SKM-1 (cell line): ENCODE results near the gene FAU.

Experiments used
- DNase-seq: peaks from one replicate; lab custom pipeline; 2025; ENCODE audit not compliant: unreplicated experiment; lab: John Stamatoyannopoulos, UW

The FAU gene

DNA sequence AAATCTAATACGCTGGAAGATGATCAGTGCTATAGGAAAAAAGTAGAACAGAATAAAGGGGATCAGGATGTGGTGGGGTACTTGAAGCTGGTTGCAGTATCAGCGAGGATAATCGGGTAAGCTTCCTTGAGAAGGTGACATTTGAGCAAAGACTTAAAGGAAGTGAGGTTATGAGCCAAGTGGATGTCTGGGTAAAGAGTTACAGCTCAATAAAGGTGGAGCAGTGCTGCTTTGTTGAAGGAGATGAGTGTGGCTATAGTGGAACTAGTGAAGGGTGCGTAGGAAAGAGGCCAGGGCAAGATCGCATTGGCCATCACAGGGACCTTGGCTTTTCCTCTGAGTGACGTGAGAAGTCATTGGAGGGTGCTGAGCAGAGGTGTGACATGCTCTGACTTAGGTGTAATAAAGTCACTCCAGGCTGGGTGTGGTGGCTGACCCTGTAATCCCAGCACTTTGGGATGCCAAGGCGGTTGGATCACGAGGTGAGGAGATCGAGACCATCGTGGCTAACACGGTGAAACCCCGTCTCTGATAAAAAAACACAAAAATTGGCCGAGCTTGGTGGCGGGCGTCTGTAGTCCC lies 14.7 kb upstream of the FAU start:
- DNase-seq, result no peak

DNA sequence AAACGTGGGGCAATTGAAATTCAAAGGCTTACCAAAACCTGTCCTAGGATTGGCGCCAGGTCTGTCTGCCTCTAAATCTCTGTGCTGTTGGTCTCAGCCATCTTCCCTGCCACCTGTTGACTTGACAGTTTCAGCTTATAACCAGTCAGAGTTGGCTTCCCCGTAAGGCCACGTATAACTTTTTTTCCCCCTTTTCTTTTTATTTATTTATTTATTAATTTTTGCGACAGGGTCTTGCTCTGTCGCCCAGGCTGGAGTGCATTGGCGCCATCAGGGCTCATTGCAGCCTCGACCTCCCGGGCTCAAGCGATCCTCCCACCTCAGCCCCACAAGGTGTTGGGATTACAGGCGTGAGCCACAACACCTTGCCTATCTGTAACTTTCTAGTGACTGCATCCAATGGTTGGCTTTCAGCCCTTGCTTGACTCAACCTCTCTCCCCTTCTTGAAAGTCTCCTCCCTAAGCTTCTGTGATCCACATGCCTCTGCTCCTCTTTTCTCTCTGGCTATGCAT lies 13.8 kb upstream of the FAU start:
- DNase-seq, result no peak

DNA sequence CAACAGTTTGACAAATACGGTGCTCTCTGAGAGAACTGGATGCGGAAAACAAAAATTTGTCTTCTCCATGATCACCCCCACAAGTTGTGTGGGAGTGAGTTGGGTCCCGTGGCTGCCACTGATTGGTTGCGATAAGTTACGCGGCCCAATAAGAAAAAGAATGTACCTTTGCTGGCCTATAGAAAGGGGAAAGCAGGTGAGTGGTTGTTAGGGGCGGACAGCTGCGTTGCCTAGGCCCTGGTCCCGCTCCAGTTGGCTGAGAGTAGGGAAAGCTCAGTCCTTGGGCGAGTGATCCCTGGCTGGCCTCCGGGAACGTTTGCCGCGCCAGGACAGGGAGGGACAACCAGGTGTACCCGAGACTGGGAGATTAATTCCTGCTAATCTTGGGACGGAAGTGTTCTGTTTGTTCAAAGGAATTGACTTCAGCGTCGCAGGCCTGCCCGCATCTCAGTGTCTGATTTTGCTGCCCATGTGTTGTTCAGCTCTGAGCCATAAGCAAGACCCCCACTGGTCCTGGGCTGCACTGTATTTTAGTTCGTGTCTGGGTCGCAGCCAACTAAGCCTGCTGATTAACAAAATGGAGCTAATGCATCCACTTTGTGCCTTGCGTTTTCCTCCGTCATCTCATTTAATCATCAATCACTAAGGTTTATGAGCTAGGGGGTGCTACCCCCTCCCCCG lies 13.2 kb upstream of the FAU start:
- peak; percentile 97 for DNase-seq

DNA sequence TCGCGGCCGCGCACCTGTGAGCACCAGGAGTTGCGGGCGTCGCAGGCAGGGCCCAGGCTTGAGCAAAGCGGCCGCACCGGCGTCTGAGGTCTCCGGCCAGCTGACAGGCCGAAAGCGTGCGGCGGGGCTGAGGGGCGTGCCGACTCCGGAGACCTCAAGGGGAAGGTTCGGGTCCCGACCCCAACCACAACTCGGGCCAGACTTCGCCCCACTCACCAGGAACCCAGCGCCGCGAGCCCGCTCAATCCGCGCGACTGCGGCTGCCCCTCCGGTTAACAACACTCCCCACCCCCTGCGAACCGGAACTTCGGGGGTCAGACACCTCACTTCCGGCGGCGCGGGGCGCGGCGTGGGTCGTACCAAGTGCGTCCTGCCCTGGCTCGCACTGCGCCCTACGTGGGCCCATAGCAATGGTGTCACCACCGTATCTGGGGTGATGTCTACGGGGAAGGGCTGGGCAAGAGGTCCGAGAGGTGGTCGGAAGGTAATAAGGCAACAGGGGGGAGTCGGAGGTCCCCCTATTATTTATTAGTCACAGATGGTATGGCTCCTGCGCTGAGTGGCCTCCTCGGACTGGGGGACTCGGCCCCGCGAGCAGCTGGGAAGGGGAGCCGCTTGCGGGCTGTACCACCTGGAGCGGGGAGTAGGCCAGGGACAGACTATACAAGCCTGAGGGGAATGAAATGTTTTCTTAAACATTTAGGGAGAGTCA lies 12.5 kb upstream of the FAU start, which contains the start of gene SYVN1:
TSS of gene SYVN1 (minus strand) at position 280 of the 712 bp plus-strand sequence. CDS start 918 bp downstream, outside the sequence.
- DNase-seq, result peak; percentile 86

DNA sequence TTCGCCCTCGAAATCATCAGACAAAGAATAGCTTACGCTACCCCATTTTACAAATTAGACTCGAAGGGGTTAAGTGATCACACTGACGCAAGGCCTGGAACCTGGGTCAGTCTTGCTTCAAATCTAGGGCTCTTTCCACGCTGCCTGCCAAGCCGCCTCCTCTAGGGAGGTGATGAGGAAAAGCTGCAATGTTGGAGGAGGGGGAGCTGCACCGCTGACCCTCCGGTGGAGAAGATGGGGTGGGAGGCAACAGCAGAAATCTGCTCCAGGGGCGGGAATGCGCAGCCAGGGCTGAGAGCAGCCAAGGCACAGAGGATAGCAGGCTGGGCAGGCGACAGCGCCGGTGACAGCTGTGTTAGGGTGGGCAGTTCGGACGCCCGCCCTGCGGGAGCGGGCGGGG lies 11.8 kb upstream of the FAU start:
- DNase-seq, result no peak

DNA sequence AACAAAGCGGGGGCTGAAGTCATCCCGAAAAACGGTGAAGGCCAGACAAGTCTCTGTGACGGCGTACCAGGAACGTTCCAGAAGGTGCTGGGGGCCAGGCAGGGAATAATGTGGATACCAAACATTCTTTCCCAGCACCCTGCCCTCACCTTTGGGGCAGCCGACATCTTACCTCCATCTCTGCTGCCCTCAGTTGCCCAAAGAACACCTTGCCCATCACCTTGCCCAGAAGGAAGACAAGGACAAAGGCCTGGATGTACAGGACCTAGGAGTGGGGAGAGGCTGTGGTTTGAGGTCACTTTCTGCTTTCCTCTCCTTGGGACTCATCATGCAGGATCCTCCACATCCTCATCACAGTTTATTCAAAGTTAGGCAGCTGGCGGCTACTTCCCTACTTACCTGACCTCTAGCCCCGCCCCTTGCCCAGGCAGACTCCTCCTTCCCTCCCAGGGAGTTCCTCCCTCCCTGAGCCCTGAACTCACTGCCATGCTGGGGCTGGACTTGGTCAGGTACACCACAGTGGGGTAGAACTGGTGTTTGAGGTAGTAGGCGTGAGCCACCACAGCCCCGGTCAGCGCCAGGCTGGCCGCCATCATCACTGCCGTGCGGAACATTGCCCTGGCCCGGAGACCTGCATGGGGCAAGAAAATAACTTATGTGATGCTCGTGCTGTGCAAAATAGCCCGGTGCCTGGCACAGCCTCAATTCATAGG lies 11.2 kb upstream of the FAU start:
- peak; percentile 41 for DNase-seq

DNA sequence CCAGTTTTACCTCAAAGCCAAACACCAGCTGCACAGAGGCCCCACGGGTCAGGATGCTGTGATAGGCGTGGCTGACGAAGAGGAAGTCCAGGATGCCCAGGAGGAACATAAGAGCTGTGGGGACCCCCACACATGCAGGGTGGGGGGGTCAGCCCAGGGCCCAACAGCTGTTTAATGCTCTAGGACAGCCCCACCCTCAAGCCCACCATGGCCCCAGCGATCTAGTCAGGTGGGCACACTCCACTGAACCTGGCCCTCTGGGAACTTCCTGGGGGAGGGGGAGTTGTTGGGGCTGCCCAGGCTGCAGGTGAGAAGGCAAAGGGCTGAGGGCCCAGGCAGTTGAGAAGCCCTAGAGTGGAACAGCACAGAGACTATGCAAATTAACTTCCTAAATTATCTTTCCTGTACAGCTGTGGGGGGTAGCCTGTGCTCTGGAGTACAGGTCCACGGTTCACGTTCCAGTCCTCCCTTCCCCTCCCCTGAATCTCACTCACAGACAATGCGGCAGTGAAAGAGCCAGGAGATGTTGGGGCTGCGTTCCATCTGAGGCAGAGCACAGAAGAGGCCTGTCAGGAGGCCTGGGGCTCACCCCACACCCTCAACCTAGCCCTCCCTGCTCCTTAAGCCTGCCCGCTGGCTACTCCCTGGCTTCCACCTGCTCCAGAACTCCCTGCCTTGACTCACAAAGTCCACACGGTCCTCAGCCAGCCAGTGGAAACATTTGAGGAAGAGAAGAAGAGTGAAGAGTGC lies 10.5 kb upstream of the FAU start:
- no peak for DNase-seq

DNA sequence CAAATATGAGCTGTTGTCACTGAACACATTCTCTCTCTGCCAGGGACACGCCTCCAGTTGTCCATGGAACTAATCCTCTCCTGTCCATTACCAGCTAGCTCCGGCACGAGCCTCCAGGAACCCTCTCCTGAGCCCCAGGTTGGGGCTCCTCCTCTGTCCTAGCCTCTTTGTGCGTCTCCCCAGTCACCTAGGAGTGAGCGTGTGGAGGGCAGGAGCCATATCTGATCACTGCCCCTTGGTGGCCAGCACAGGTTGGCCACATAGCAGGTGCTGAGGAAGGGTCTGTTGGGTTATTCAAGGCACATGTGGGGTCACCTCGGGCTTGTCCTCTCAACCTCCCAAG lies 9.9 kb upstream of the FAU start:
- DNase-seq, result no peak

DNA sequence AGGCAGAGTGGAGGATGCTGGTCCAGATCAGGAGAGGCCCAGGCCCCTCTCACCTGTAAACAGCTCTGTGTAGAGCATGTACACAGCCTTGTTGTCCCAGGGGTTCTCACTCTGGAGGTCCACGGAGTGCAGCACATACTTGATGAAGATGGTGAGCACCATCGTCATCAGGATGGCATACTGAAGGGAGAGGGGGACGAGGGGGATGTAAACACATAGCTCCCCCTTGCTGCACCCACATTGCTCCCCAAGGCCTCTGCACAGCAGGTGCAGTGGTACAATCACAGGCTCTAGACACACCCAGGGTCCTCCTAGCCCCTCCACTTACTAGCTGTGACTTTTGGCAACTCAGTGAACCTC lies 9.5 kb upstream of the FAU start:
- DNase-seq, result no peak

DNA sequence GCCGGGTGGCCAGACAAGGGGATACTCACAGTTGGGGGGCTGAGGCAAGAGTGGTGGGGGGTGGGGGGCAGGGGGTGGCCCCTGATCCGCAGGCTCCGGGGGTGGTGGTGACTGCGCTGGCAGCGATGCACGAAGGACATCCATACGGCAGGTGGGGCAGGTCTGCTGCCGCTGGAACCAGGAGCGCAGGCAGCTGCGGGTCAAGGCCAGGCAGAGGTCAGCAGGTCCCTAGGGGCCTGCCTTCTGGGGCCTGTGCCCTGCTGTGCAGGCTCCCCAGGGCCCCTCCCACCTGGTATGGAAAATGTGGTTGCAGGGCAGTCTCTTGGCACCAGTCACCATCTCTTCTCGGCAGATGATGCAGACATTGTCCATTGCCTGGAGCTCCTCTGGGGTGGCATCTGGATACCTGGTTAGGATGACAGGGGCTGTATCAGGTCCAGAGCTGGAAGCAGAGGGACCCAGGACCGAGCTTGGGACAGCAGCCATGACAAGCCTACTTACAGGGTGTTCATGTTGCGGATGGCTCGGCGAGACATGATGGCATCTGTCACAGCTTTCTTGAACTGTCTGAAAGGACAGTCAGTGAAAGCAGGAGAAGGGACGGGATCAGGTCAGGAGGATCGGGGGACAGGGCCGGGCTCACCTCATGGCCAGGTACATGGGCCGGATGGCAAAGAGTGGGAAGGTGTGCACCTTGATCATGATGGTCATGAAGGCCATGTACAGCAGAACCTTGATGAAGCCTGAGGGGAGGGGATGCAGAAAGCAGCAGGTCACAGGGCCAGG lies 8.9 kb upstream of the FAU start:
- no peak for DNase-seq

DNA sequence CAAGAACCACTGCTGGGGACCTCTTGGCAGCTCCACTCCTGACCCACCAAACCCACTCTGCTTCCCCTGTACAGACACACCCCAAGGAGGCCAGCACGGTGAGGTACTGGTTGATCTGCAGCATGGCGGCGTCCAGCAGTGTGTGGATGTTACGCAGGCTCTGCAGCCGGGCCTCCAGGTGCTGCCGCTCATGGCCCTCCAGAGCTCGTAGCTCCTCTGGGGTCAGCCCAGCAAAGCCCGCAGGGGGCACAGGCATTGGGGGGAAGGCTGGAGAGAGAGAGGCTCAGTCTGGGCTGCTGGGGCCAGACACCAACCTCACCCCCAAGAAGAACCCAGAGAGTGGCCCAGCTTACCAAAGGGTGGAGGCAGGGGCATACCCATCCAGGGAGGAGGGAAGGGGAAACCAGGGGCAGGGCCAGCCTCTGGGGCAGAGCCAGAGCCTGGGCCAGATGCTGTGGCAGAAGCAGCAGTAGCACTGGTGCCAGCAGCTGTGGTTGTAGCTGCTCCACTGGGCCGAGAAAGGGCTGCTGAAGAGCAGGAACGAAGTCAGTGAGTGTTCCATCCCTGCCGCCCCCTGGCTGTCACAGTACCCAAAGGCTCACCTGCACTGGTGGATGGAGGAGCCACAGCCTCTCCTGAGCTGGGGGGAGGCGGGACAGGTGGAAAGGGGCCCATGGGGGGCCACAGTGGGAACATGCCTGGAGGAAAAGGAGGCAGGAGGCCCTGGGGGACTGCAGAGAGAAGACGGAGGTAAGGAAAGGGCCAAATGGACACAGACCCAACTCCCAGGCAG lies 7.9 kb upstream of the FAU start:
- DNase-seq, result no peak

DNA sequence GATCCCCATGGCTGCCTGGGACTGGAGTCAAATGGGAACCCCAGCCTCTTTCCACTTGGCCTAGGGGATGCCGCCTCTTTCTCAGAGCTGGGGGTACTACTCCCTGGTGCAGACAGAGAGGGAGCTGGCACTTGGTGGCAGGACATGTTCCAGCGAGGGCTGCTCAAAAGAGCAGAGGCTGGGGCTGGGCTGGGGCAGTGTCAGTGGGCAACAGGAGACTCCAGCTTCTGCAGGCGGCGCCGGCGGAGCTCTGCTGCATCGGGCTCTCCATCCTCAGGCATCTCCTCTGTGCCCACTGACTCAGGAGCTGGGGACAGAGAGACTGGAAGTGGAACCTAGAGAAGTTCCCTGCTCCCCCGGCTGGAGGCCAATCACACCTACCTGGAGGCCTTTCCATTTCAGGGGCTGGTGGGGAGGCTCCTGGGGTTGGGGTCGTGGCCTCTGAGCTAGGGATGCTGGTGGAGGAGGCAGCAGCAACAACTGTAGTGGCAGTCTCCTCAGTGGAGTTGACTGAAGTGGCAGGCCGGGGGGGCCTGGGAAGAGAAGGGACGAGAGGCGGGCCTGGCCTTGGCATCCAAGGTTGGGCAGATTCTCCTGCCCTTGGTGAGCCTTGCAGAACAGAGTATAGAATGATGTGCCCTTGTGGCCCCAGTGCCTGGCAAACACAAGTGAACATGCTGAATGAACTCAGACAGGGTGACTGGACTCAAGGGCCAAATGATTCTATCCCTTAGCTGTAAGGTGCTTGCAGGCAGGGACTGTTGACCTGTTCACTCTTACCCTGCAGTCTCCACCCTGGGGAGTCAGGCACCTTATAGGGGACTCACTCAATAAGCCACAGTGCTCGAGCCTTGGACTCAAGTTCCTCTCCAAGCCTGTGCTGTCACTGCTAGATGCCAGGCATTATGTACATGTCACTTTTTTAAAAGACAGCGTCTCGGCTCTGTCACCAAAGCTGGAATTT lies 6.5 kb upstream of the FAU start:
- DNase-seq, result no peak

DNA sequence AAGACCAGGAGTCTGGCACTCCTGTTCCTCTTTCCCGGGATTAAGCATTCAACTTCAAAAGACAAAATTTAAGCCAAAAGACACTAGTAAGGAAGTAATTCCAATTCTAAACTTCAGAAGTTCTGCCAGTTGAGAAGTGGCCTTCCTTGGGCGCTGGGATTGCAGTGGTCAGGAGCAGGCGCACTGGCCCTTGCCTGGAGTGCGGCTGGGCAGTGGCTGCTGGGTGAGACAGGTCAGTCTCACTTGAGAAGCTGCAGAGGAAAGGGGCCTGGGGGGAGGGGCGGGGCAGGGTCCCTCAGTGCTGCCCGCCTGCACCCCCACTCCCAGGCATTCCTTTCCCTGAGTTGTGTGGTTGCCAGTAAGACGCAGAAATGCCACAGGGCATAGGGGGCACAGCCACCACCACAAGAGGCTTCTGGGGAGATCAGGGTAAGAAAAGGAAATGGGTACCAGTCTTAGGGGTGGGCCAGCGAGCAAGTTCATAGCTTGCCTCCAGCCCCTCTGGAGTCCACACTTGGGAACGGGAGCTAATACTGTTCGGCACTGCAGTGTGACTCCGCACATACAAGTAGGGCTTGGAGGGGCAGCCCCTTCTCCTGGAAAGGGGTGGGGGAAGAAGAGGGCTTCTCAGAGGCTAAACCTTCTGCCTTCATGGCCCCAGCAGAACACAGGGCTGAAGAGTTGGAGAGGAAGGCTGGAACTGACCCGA lies 5.7 kb upstream of the FAU start:
- DNase-seq, result no peak

DNA sequence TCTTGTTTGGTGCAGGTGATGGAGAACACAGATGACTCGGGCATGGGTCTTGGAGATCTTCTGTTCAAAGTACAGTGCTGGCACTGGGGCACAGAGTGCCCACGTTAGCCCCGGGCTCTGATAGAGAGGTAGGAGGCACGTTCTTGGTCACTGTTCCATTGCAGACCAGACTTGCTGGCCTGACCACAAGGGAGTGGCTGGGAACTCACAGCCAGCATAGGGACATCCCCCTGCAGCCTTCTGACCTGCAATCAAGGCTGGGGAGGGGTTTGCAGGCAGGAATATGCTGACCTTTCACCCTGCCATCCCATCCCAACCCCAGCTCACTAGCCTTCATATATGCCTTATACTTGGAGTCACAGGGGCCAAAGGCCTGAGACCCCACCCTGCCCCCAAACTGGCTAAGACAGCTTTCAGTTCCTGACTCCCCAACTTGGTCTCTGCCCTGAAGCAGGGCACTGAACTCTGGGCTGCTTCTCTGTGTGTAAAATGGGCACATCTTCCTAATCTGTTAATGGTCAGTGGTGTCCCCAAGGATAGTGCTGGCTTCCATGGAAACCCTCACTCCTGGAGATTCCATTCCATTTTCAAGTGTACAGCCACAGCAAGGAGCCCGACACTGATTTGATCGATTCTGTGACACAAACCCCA lies 4.8 kb upstream of the FAU start:
- DNase-seq, result no peak

DNA sequence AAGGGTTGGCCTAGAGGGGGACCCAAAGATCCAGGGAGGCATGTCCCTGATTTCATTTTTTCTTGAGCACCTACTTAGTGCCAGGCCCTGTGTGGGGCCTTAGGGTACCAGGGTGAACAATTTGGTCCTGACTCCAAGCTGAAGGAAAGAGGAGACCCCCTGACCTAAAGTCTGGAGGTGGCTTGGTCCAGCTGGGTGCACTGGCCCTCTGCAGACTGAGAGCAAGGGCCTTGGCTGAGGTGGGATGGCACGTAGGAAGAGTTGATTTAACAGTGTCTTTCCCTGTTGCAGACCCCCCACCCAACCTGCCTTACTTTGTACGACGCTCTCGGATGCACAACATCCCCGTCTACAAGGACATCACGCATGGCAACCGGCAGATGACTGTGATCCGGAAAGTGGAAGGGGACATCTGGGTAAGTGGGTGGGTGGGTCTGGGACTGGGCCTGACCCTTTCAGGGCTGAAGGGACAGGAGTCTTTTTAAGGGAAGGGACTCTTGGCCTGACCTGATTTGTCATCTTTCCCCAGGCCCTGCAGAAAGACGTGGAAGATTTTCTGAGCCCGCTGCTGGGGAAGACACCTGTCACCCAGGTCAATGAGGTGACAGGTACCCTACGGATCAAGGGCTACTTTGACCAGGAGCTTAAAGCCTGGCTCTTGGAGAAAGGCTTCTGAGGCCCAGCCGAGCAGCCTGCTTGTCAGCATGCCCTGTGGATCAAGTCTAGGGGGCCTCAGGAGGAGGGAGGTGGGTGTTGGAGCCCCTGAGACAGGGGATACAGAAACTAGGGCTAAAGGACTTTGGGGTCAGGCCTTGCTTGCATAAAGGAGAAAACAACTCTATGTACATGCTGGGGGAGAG lies 3.5 kb upstream of the FAU start:
- DNase-seq, result no peak

DNA sequence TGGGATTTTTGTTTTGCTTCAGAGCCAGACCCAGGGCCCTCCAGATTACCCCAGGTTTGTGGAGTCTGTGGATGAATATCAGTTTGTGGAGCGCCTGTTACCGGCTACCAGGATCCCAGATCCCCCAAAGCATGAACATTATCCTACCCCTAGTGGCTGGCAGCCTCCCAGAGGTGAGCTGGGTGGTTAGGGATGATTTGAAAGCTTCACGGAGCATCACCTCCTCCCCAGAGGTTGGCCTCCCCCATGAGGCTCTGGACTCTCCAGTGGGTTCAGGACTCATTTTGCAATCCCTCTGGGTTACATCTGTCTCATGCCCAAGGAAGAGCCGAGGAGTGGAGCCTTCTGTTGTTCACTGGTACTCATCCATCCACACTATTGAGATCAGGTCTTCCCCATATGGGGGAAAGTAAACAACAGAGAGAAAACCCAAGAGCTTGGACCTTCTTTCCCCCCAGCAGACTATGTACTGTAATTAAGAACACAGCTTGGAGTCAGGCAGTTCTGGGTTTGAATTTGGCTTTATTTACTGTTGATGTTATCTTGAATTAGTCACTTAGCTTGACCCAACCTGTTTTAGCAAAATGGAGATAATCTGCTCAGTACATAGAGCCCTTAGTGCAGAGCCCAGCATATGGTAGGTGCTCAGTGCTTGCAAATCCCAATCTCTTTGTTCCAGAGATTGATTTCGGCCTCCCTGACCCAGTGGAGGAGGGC lies 2.7 kb upstream of the FAU start:
- DNase-seq, result no peak
